Measurements from ENCODE around the gene GRID2. TPM values are rescaled to one million over a fixed set of nuclear protein-coding genes. Genes with fewer than 3 reads are reported as not detected.

GRID2 gene
- total and polyA plus RNA-seq, 4 donors, result under 0.01 to 0.02 TPM; not detected in 2

DNA sequence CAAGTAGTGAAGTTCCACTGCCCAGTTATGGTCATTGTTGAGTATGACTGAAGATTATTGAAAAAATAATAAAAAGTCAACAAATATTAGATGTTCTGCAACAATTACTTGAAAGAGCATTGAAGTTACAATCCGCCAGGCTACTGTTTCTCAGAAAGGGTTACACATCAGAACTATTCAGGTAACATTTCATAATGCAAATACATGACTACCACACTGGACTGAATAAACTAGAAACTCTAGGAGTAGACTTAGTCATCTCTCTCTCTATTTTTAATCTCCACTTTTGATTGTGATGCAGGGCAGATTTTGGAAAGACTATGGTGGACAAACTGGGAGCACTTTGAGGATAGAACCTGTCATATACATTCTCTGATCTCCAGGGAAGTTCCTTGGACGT lies 776.5 kb downstream of the GRID2 start:
- Histone ChIP-seq H3K36me3 (ENCODE audit: control insufficient read depth in 4 of 4, insufficient read depth in 3 of 4, low read depth in 1 of 4, low read length in 3 of 4) (no peaks in the 10 kb centered on the region), H3K4me3 (ENCODE audit: low read depth in 1 of 3, low read length in 3 of 3) (no peak overlapping the region), H3K9ac (ENCODE audit: low read depth in 1 of 2, low read length in 2 of 2) (no peak overlapping the region), H3K9me3 (ENCODE audit: control insufficient read depth in 4 of 4, low read length in 3 of 4) (no peaks in the 10 kb centered on the region), H3K4me1 (ENCODE audit: control insufficient read depth in 4 of 4, insufficient read depth in 4 of 4, low read length in 3 of 4) (no peaks in the 10 kb centered on the region), H3K27me3 (ENCODE audit: control insufficient read depth in 4 of 4, insufficient read depth in 4 of 4, low read length in 3 of 4) (no peaks in the 10 kb centered on the region), H3K27ac (ENCODE audit: low read depth in 1 of 2, low read length in 2 of 2) (no peak overlapping the region)
- DNase-seq (ENCODE audit: low spot score), result no peak
- TF ChIP-seq, protein P1, sequence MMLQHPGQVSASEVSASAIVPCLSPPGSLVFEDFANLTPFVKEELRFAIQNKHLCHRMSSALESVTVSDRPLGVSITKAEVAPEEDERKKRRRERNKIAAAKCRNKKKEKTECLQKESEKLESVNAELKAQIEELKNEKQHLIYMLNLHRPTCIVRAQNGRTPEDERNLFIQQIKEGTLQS (IDR thresholded peaks at IDR 0.05), result no peak
- TF ChIP-seq NR2F2 (IDR thresholded peaks at IDR 0.05) (no peak), RAD21 (IDR thresholded peaks at IDR 0.05) (no peak), REST (IDR thresholded peaks at IDR 0.05) (no peak), HNF4G (IDR thresholded peaks at IDR 0.05) (no peak), ZBTB33 (IDR thresholded peaks at IDR 0.05) (no peak), SP1 (IDR thresholded peaks at IDR 0.05) (no peak), JUND (IDR thresholded peaks at IDR 0.05) (no peak), EGR1 (IDR thresholded peaks at IDR 0.05; ENCODE audit: low read depth in 2 of 2) (no peak), RXRA (IDR thresholded peaks at IDR 0.05) (no peak), FOXA2 (IDR thresholded peaks at IDR 0.05) (no peak), FOXA1 (IDR thresholded peaks at IDR 0.05) (no peak), HNF4A (conservative IDR thresholded peaks at IDR 0.05) (no peak), GABPA (IDR thresholded peaks at IDR 0.05 in 1 of 2, conservative IDR thresholded peaks at IDR 0.05 in 1 of 2) (no peak), YY1 (IDR thresholded peaks at IDR 0.05) (no peak), TAF1 (conservative IDR thresholded peaks at IDR 0.05) (no peak)
- TF ChIP-seq, protein P2, sequence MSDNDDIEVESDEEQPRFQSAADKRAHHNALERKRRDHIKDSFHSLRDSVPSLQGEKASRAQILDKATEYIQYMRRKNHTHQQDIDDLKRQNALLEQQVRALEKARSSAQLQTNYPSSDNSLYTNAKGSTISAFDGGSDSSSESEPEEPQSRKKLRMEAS (IDR thresholded peaks at IDR 0.05), result no peak
- TF ChIP-seq, protein P3, sequence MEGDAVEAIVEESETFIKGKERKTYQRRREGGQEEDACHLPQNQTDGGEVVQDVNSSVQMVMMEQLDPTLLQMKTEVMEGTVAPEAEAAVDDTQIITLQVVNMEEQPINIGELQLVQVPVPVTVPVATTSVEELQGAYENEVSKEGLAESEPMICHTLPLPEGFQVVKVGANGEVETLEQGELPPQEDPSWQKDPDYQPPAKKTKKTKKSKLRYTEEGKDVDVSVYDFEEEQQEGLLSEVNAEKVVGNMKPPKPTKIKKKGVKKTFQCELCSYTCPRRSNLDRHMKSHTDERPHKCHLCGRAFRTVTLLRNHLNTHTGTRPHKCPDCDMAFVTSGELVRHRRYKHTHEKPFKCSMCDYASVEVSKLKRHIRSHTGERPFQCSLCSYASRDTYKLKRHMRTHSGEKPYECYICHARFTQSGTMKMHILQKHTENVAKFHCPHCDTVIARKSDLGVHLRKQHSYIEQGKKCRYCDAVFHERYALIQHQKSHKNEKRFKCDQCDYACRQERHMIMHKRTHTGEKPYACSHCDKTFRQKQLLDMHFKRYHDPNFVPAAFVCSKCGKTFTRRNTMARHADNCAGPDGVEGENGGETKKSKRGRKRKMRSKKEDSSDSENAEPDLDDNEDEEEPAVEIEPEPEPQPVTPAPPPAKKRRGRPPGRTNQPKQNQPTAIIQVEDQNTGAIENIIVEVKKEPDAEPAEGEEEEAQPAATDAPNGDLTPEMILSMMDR (IDR thresholded peaks at IDR 0.05; ENCODE audit: low read depth, low read length, missing input control), result no peak
- WGBS, result 76% methylated on average over 2 of the region's 2 CpGs

Data from liver (tissue), 9 donors.